SU-DHL-6 (cell line): ENCODE results near the gene HPS3.

ENCODE experiments used
- H2AFZ ChIP-seq: fragments of 200-600 bp; sonication (generic); 2 replicates; pipeline ENCODE4 v1.6.1; 2014; ENCODE audit warnings: low read depth, mild to moderate bottlenecking, moderate library complexity, mixed read lengths, antibody characterized with exemption, low read length; ENCODE audit not compliant: severe bottlenecking
- H3F3A ChIP-seq: fragments of 200-600 bp; shearing (Covaris generic); 2 replicates; pipeline ENCODE4 v1.6.0; 2016; ENCODE audit warnings: antibody characterized with exemption, mild to moderate bottlenecking; ENCODE audit not compliant: insufficient read depth
- H3K27ac ChIP-seq: fragments of 200-600 bp; sonication (generic); 2 replicates; pipeline ENCODE4 v1.5.1; 2016; ENCODE audit warnings: low read depth, mild to moderate bottlenecking, low read length, moderate library complexity, mixed read lengths
- H3K27me3 ChIP-seq: fragments of 200-600 bp; sonication (generic), shearing (Covaris generic); 2 replicates; pipeline ENCODE4 v1.6.0; 2014; ENCODE audit warnings: mild to moderate bottlenecking, low read length
- H3K36me3 ChIP-seq: fragments of 200-600 bp; sonication (generic); 2 replicates; pipeline ENCODE4 v1.6.1; 2014; ENCODE audit warnings: mild to moderate bottlenecking, low read length, mixed read lengths
- H3K4me2 ChIP-seq: fragments of 300-600, 200-600 bp; shearing (Covaris generic), sonication (generic); 2 replicates; pipeline ENCODE4 v1.6.0; 2014; ENCODE audit warnings: low read length, low read depth, mild to moderate bottlenecking; ENCODE audit not compliant: poor library complexity, severe bottlenecking
- H3K4me3 ChIP-seq: fragments of 200-600 bp; sonication (generic); 2 replicates; pipeline ENCODE4 v1.5.1; 2014; ENCODE audit warnings: antibody characterized with exemption, low read length, mild to moderate bottlenecking, mixed read lengths; ENCODE audit not compliant: insufficient read depth, poor library complexity, severe bottlenecking
- H3K79me2 ChIP-seq: fragments of 200-600 bp; sonication (generic); 2 replicates; pipeline ENCODE4 v1.6.1; 2014; ENCODE audit warnings: mild to moderate bottlenecking, low read length, moderate library complexity; ENCODE audit not compliant: insufficient read depth
- H3K9ac ChIP-seq: fragments of 200-600 bp; sonication (generic); 2 replicates; pipeline ENCODE4 v1.7.0; 2014; ENCODE audit warnings: mild to moderate bottlenecking, low read length
- H3K9me2 ChIP-seq: fragments of 200-600 bp; sonication (generic); replicated peaks from 2 replicates; pipeline ENCODE4 v1.6.1; 2014; ENCODE audit warnings: low read length; ENCODE audit not compliant: insufficient read depth
- H3K9me3 ChIP-seq: fragments of 200-600 bp; sonication (generic); 2 replicates; pipeline ENCODE4 v1.6.1; 2014; ENCODE audit warnings: low read length, mixed read lengths; ENCODE audit not compliant: insufficient read depth
- H4K20me1 ChIP-seq: fragments of 200-600 bp; sonication (generic); 2 replicates; pipeline ENCODE4 v1.6.1; 2014; ENCODE audit warnings: low read depth, mild to moderate bottlenecking, antibody characterized with exemption, low read length, moderate library complexity, mixed read lengths
- CTCF ChIP-seq: fragments of 200-600 bp; sonication (generic); IDR thresholded peaks from one replicate; pipeline ENCODE4 v1.5.1; 2017; ENCODE audit warnings: antibody characterized with exemption, mild to moderate bottlenecking, low read length, moderate library complexity; ENCODE audit not compliant: insufficient read depth, poor library complexity, severe bottlenecking
- EZH2phosphoT487 ChIP-seq: fragments of 200-600 bp; sonication (generic), shearing (Covaris generic); conservative IDR thresholded peaks from 2 replicates; pipeline ENCODE4 v1.6.1; 2018; ENCODE audit warnings: mild to moderate bottlenecking, antibody characterized with exemption, low read length, moderate library complexity, mixed read lengths

HPS3 gene

GRCh38 chr3:149101154-149101553 lies 28.3 kb upstream of the HPS3 start:
- H3K4me3 ChIP-seq, result no peak overlapping the region
- H3K4me2 ChIP-seq, result no peak overlapping the region
- H3K36me3 ChIP-seq, result no peaks in the 10 kb centered on the region
- no peak for TF ChIP-seq CTCF
- no peak for TF ChIP-seq EZH2phosphoT487
- H3K9me3 ChIP-seq, result peaks cover 4% of the 10 kb centered on the region; the same call in 1 of the 2 replicates
- no peak overlapping the region for H3K27ac ChIP-seq
- H3K27me3 ChIP-seq, result no peaks in the 10 kb centered on the region
- no peaks in the 10 kb centered on the region for H3K79me2 ChIP-seq
- H4K20me1 ChIP-seq, result no peaks in the 10 kb centered on the region
- no peak overlapping the region for H2AFZ ChIP-seq
- no peak overlapping the region for H3K9ac ChIP-seq
- no peaks in the 10 kb centered on the region for H3F3A ChIP-seq
- no peaks in the 10 kb centered on the region for H3K9me2 ChIP-seq

- Histone ChIP-seq H3K9me2 (no peaks in the 10 kb centered on the region), H3K4me3 (no peak overlapping the region), H3K27me3 (no peaks in the 10 kb centered on the region), H3K4me2 (no peak overlapping the region), H2AFZ (no peak overlapping the region), H3K27ac (no peak overlapping the region), H3K9ac (no peak overlapping the region), H3K9me3 (peaks cover 4% of the 10 kb centered on the region; the same call in 1 of the 2 replicates), H3F3A (no peaks in the 10 kb centered on the region), H3K36me3 (no peaks in the 10 kb centered on the region), H3K79me2 (no peaks in the 10 kb centered on the region), H4K20me1 (no peaks in the 10 kb centered on the region)
- TF ChIP-seq EZH2phosphoT487, result no peak
- TF ChIP-seq CTCF, result no peak
Measured at GRCh38 chr3:149101641-149102040, 27.8 kb upstream of the HPS3 start.

GRCh38 chr3:149104484-149104883 lies 25.0 kb upstream of the HPS3 start:
- peaks cover 4% of the 10 kb centered on the region; the same call in 1 of the 2 replicates for H3K9me3 ChIP-seq
- no peak overlapping the region for H3K27ac ChIP-seq
- H3K4me3 ChIP-seq, result no peak overlapping the region
- no peaks in the 10 kb centered on the region for H3K9me2 ChIP-seq
- no peak overlapping the region for H3K9ac ChIP-seq
- no peaks in the 10 kb centered on the region for H3K36me3 ChIP-seq
- H3K4me2 ChIP-seq, result no peak overlapping the region
- H3K27me3 ChIP-seq, result no peaks in the 10 kb centered on the region
- no peaks in the 10 kb centered on the region for H3F3A ChIP-seq
- no peaks in the 10 kb centered on the region for H4K20me1 ChIP-seq
- no peaks in the 10 kb centered on the region for H3K79me2 ChIP-seq
- no peak overlapping the region for H2AFZ ChIP-seq
- TF ChIP-seq EZH2phosphoT487, result no peak
- no peak for TF ChIP-seq CTCF

GRCh38 chr3:149114458-149114857 lies 15.0 kb upstream of the HPS3 start:
- no peak overlapping the region for H2AFZ ChIP-seq
- no peak overlapping the region for H3K9ac ChIP-seq
- H3F3A ChIP-seq, result no peaks in the 10 kb centered on the region
- H3K27me3 ChIP-seq, result no peaks in the 10 kb centered on the region
- H3K4me2 ChIP-seq, result no peak overlapping the region
- H3K9me3 ChIP-seq, result no peaks in the 10 kb centered on the region
- H4K20me1 ChIP-seq, result no peaks in the 10 kb centered on the region
- H3K27ac ChIP-seq, result no peak overlapping the region
- no peaks in the 10 kb centered on the region for H3K36me3 ChIP-seq
- H3K4me3 ChIP-seq, result no peak overlapping the region
- TF ChIP-seq CTCF (no peak), EZH2phosphoT487 (no peak)
- no peaks in the 10 kb centered on the region for H3K9me2 ChIP-seq
- H3K79me2 ChIP-seq, result no peaks in the 10 kb centered on the region
